ENCODE data around the gene CKS2. TPM values are rescaled to one million over a fixed set of nuclear protein-coding genes. Genes with fewer than 3 reads are reported as not detected.
"Not testable (repeated sequence)": the region's sequence is repeated elsewhere in the genome, so short reads cannot be mapped to it uniquely, and the experiment has no call there.

CKS2 gene
- total RNA-seq (2022) (82.2 and 90.4 TPM in 2 replicates), Bru-seq, nascent RNA (percentile 94 among the genes with signal in this experiment), BruChase-seq, experiment 1, labeled RNA remaining after a 6-hour chase (percentile 94 among the genes with signal in this experiment), BruChase-seq, experiment 2, labeled RNA remaining after a 2-hour chase (percentile 94 among the genes with signal in this experiment)
- long read RNA-seq, transcript CKS2-201 (3 exons, 613 nt) = major isoform, 217 of 218 reads
- long read RNA-seq, partial matches to known transcripts = 0 of 218 reads
- long read RNA-seq, other reads (novel, unspliced or antisense) = 1 of 218 reads

DNA sequence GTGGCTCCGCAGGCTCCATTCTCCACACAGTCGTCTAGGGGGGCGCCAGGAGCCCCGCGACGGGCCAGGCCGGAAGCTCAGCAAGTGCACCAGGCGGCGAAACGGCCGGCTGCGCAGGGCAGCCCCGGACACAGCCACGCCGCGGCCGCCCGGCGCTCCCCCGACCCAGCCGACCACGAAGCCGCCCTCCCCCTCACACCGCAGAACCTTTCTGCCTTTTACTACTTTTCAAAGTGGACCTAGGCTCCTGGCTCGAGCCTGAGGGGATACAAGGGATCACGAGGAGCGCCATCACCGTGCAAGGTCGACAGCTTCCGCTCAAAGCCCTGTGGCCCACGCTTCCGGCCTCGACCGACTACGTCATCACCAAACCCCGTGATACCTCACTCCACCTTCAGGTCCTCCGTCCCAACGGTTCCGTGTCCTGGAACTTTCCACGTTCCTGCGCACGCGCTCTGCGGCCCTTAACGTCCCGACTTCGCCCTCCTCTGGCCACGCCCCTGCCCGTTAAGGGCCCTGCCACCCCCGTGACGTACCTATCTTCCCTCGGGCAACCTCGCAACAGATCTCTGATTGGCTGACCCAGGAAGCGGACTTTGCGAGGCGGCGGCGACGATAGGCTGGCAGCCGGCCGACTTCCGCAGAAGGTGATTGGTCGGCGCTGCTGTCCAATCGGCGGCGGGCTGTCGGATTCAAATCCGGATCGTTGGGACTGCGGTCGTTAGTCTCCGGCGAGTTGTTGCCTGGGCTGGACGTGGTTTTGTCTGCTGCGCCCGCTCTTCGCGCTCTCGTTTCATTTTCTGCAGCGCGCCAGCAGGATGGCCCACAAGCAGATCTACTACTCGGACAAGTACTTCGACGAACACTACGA lies at the start of gene CKS2:
Gene CKS2, plus strand, starts transcription at position 721 of the 871 bp plus-strand sequence. Its CDS starts 98 bp downstream, at position 819.
- CTCF ChIA-PET = interaction anchor here (0.5 to 1.5 kb wide), 3 partner anchors 94 to 238 kb away, joined by 3 to 5 read pairs (median 3); no protein-coding TSS in a partner anchor
- TF ChIP-seq, protein P1, sequence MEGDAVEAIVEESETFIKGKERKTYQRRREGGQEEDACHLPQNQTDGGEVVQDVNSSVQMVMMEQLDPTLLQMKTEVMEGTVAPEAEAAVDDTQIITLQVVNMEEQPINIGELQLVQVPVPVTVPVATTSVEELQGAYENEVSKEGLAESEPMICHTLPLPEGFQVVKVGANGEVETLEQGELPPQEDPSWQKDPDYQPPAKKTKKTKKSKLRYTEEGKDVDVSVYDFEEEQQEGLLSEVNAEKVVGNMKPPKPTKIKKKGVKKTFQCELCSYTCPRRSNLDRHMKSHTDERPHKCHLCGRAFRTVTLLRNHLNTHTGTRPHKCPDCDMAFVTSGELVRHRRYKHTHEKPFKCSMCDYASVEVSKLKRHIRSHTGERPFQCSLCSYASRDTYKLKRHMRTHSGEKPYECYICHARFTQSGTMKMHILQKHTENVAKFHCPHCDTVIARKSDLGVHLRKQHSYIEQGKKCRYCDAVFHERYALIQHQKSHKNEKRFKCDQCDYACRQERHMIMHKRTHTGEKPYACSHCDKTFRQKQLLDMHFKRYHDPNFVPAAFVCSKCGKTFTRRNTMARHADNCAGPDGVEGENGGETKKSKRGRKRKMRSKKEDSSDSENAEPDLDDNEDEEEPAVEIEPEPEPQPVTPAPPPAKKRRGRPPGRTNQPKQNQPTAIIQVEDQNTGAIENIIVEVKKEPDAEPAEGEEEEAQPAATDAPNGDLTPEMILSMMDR (IDR thresholded peaks at IDR 0.05; ENCODE audit: unreplicated experiment) = no peak
- no TSS peak for BruUV-seq (replicated peaks)
- POLR2A ChIA-PET = interaction anchor here (0.6 to 2.0 kb wide), 14 partner anchors 8 to 1528 kb away, joined by 3 to 12 read pairs (median 4); partner anchors contain the start of genes SECISBP2 and SPIN1
- Mint-ChIP-seq H3K9me3 (ENCODE audit: unreplicated experiment) (no peaks in the 10 kb centered on the region), H3K4me3 (ENCODE audit: unreplicated experiment) (peak within 1 kb of the TSS; percentile 91), H3K27me3 (ENCODE audit: insufficient read depth, unreplicated experiment) (no peaks in the 10 kb centered on the region), H3K4me1 (ENCODE audit: insufficient read depth, unreplicated experiment) (peaks cover 10% of the 10 kb centered on the region), H3K27ac (ENCODE audit: low read depth, unreplicated experiment) (peak within 1 kb of the TSS; percentile 100), H3K36me3 (ENCODE audit: insufficient read depth, unreplicated experiment) (peaks cover 24% of the 10 kb centered on the region)
- intact Hi-C loops (cut with micrococcal nuclease) = no loop called here
- DNase-seq (ENCODE audit: unreplicated experiment) = peak; percentile 100

DNA sequence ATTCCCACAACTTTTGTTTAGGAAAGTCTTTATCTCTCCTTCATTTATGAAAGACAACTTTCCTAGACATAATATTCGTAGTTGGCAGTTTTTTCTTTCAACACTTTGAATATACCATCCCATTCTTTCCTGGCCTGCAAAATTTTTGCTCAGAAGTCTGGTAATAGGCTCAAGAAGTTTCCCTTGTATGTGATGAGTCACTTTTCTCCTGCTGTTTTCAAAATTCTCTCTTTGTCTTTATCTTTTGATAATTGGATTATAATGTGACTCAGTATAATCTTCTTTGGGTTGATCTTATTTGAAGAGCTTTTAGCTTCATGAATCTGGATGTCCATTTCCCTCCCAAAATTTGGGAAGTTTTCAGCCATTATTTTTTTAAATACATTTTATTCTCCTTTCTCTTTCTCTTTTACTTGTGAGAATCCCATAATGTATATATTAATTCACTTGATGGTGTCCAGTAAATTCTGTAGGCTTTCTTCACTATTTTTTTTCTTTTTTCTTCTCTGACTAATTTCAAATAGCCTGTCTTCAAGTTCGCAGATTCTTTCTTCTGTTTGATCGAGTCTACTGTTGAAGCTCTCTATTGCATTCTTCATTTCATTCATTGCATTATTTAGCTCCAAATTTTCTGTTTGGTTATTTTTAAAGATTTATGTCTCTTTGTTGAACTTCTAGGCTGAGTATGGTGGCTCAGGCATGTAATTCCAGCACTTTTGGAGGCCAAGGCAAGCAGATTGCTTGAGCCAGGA lies 37.3 kb upstream of the CKS2 start:
- H3K9me3 Mint-ChIP-seq (ENCODE audit: unreplicated experiment) = peaks cover 25% of the 10 kb centered on the region

DNA sequence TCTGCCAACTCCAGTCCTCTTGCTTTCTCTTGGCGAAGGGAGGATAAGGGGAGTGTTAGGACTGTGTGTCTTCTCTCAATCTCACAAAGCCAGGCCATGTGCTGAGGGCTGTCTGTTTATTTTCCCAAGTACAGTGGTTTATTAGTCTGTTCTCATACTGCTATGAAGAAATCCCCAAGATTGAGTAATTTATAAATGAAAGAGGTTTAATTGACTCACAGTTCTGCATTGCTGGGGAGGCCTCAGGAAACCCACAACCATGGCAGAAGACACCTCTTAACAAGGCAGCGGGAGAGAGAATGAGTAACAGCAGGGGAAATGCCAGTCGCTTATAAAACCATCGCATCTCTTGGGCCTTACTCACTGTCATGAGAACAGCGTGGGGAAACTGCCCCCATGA lies 36.2 kb upstream of the CKS2 start:
- TF ChIP-seq, protein P1 (IDR thresholded peaks at IDR 0.05; ENCODE audit: unreplicated experiment) = no peak
- POLR2A ChIA-PET = no interaction called here
- H3K4me1 Mint-ChIP-seq (ENCODE audit: insufficient read depth, unreplicated experiment) = peaks cover 12% of the 10 kb centered on the region
- H3K9me3 Mint-ChIP-seq (ENCODE audit: unreplicated experiment) = peaks cover 18% of the 10 kb centered on the region
- H3K27ac Mint-ChIP-seq (ENCODE audit: low read depth, unreplicated experiment) = peak overlapping the region; percentile 86
- H3K4me3 Mint-ChIP-seq (ENCODE audit: unreplicated experiment) = no peak overlapping the region
- DNase-seq (ENCODE audit: unreplicated experiment) = peak; percentile 92
- intact Hi-C loops (cut with micrococcal nuclease) = loop anchor here (5.0 kb wide), 3 partner anchors 103 to 1323 kb away; no protein-coding TSS in a partner anchor
- CTCF ChIA-PET = no interaction called here
- peaks cover 6% of the 10 kb centered on the region for H3K36me3 Mint-ChIP-seq (ENCODE audit: insufficient read depth, unreplicated experiment)
- no TSS peak for BruUV-seq (replicated peaks)
- H3K27me3 Mint-ChIP-seq (ENCODE audit: insufficient read depth, unreplicated experiment) = no peaks in the 10 kb centered on the region

More for the DNA sequence above, 37.3 kb upstream of the CKS2 start:
- peaks cover 6% of the 10 kb centered on the region for H3K36me3 Mint-ChIP-seq (ENCODE audit: insufficient read depth, unreplicated experiment)
- no TSS peak for BruUV-seq (replicated peaks)
- ChIA-PET CTCF (interaction anchor here (0.5 to 0.7 kb wide), 2 partner anchors 37 to 1261 kb away, joined by 3 read pairs; no protein-coding TSS in a partner anchor), POLR2A (interaction anchor here (0.7 kb wide), 1 partner anchor 125 kb away, joined by 4 read pairs; no protein-coding TSS in a partner anchor)
- H3K27me3 Mint-ChIP-seq (ENCODE audit: insufficient read depth, unreplicated experiment) = no peaks in the 10 kb centered on the region
- intact Hi-C loops (cut with micrococcal nuclease) = no loop called here
- TF ChIP-seq, protein P1 (IDR thresholded peaks at IDR 0.05; ENCODE audit: unreplicated experiment) = no peak
- H3K4me1 Mint-ChIP-seq (ENCODE audit: insufficient read depth, unreplicated experiment) = peaks cover 12% of the 10 kb centered on the region
- H3K4me3 Mint-ChIP-seq (ENCODE audit: unreplicated experiment) = no peak overlapping the region
- no peak for DNase-seq (ENCODE audit: unreplicated experiment)
- H3K27ac Mint-ChIP-seq (ENCODE audit: low read depth, unreplicated experiment) = no peak overlapping the region

DNA sequence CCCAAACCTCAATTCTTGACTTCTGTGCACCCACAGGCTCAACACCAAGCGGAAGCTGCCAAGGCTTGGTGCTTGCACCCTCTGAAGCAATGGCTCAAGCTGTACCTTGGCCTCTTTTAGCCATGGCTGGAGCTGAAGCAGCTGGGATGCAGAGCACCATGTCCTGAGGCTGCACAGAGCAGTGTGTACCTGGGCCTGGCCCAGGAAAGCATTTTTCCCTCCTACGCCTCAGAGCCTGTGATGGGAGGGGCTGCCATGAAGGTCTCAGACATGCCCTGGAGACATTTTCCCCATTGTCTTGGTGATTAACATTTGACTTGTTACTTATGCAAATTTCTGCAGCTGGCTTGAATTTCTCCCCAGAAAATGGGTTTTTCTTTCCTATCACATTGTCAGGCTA lies 35.0 kb upstream of the CKS2 start:
- DNase-seq (ENCODE audit: unreplicated experiment); H3K4me3 Mint-ChIP-seq (ENCODE audit: unreplicated experiment); BruUV-seq (replicated peaks); POLR2A ChIA-PET; H3K36me3 Mint-ChIP-seq (ENCODE audit: insufficient read depth, unreplicated experiment); CTCF ChIA-PET; H3K27me3 Mint-ChIP-seq (ENCODE audit: insufficient read depth, unreplicated experiment); H3K27ac Mint-ChIP-seq (ENCODE audit: low read depth, unreplicated experiment): not testable (repeated sequence)
- intact Hi-C loops (cut with micrococcal nuclease) = loop anchor here (5.0 kb wide), 3 partner anchors 104 to 1324 kb away; no protein-coding TSS in a partner anchor
- H3K9me3 Mint-ChIP-seq (ENCODE audit: unreplicated experiment) = peaks cover 18% of the 10 kb centered on the region
- H3K4me1 Mint-ChIP-seq (ENCODE audit: insufficient read depth, unreplicated experiment) = peaks cover 12% of the 10 kb centered on the region

Data from MCF 10A (cell line).